ENCODE results near the gene NSMF. TPM values are rescaled to one million over a fixed set of nuclear protein-coding genes. Genes with fewer than 3 reads are reported as not detected.

NSMF gene
- total RNA-seq, 1 donor = 22.4 TPM

DNA sequence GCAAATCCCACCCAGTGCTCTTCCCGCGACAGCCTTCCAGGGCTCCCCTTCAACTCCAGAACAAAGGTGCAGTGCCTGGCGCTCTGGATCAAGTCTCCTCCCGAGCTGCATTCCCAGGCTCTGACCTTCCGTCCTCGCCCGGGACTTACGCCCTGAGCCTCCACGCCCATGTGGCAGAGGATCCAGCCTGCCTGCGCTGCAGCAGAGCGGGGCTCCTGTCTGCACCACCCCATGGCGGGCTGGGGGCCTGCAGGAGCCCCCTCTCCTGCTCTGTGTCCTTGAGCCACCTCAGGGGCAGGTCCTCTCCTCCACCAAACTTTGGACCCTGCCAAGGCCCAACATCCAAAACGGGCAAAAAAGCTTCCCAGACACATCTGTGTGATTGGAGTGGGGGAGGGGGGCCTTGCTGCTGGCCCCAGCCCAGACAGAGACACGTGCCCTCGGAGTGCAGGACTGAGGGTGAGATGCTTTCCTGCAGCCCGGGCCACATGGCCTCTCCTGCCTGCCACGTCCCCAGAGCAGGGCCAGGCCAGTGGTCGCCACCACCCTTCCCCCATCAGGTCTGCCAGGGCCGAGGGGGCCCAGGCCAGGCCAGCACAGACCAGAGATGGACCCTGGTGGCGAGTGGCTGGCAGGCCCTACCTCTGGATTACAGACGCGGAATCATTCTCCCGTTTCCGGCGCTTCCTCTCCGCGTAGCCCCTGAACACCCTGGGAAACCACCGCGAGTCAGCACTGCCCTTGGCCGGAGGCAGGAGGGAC lies 4.4 kb downstream of the NSMF start:
- peak; percentile 82 for DNase-seq (ENCODE audit: insufficient read length, low spot score, missing footprints)
- H3K27ac ChIP-seq (ENCODE audit: low read depth, low read length) = no peak overlapping the region
- H2AFZ ChIP-seq (ENCODE audit: low read length) = no peak overlapping the region

DNA sequence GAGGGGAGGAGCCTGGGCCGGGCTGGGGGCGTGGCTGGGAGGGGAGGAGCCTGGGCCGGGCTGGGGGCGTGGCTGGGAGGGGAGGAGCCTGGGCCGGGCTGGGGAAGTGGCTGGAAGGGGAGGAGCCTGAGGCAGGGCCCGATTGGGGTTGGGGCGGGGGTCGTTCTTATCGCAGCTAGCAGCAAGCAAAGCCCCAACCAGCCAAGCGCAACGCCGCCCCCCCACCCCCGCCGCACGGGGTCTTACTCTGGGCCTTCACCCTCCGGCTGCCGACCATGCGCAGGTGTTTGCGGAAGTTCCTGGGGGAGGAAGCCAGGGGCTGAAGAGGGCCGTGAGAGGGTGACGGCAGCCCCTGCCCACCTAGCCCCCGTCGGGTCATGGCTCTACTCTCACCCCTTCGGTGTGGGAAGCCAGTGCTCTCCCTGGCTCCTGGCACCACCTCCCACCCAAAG lies 5.0 kb downstream of the NSMF start:
- Histone ChIP-seq H3K4me1 (ENCODE audit: insufficient read depth, low read length) (peaks cover 25% of the 10 kb centered on the region), H3K36me3 (ENCODE audit: insufficient read depth, low read length) (peaks cover 23% of the 10 kb centered on the region), H3K4me2 (ENCODE audit: insufficient read depth, low read length) (no peak overlapping the region), H3K9me3 (ENCODE audit: low read depth, low read length) (no peaks in the 10 kb centered on the region), H3K27ac (ENCODE audit: low read depth, low read length) (no peak overlapping the region), H2AFZ (ENCODE audit: low read length) (no peak overlapping the region), H4K20me1 (ENCODE audit: insufficient read depth, low read length) (peaks cover 39% of the 10 kb centered on the region), H3K27me3 (ENCODE audit: insufficient read depth, low read length) (no peaks in the 10 kb centered on the region), H3K79me2 (ENCODE audit: insufficient read depth, low read length) (peaks cover 11% of the 10 kb centered on the region), H3K4me3 (ENCODE audit: insufficient read depth, low read length) (no peak overlapping the region)
- TF ChIP-seq, protein P1, sequence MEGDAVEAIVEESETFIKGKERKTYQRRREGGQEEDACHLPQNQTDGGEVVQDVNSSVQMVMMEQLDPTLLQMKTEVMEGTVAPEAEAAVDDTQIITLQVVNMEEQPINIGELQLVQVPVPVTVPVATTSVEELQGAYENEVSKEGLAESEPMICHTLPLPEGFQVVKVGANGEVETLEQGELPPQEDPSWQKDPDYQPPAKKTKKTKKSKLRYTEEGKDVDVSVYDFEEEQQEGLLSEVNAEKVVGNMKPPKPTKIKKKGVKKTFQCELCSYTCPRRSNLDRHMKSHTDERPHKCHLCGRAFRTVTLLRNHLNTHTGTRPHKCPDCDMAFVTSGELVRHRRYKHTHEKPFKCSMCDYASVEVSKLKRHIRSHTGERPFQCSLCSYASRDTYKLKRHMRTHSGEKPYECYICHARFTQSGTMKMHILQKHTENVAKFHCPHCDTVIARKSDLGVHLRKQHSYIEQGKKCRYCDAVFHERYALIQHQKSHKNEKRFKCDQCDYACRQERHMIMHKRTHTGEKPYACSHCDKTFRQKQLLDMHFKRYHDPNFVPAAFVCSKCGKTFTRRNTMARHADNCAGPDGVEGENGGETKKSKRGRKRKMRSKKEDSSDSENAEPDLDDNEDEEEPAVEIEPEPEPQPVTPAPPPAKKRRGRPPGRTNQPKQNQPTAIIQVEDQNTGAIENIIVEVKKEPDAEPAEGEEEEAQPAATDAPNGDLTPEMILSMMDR (IDR thresholded peaks at IDR 0.05; ENCODE audit: extremely low read depth, low read depth, low read length) = no peak
- DNase-seq (ENCODE audit: insufficient read length, low spot score, missing footprints) = peak; percentile 87

More for the DNA sequence above, 4.4 kb downstream of the NSMF start:
- Histone ChIP-seq H3K4me2 (ENCODE audit: insufficient read depth, low read length) (no peak overlapping the region), H3K4me3 (ENCODE audit: insufficient read depth, low read length) (no peak overlapping the region), H3K79me2 (ENCODE audit: insufficient read depth, low read length) (peaks cover 11% of the 10 kb centered on the region), H3K27me3 (ENCODE audit: insufficient read depth, low read length) (no peaks in the 10 kb centered on the region), H4K20me1 (ENCODE audit: insufficient read depth, low read length) (peaks cover 39% of the 10 kb centered on the region), H3K36me3 (ENCODE audit: insufficient read depth, low read length) (peaks cover 23% of the 10 kb centered on the region), H3K4me1 (ENCODE audit: insufficient read depth, low read length) (peaks cover 30% of the 10 kb centered on the region), H3K9me3 (ENCODE audit: low read depth, low read length) (no peaks in the 10 kb centered on the region)
- TF ChIP-seq, protein P1 (IDR thresholded peaks at IDR 0.05; ENCODE audit: extremely low read depth, low read depth, low read length) = no peak

DNA sequence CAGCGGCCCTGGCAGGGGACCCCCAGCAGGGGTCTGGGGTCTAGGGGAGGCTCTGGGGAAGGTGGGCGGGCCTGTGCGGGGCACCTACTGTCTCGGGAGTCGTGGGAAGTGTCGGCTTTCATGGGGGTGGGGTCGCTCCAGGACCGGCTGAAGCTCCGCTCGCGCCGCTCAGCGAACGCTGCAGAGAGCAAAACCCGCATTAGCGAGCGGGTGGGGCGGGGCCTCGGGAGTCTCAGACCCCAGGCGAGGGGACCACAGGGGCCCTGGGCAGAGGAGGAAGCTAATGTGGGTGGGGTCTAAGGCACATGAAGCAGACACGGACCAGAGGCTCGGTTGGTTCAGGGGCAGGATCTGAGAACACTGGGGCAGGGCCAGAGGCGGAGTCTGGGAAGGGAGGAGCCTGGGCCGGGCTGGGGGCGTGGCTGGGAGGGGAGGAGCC lies 5.5 kb downstream of the NSMF start:
- Histone ChIP-seq H3K27me3 (ENCODE audit: insufficient read depth, low read length) (no peaks in the 10 kb centered on the region), H3K79me2 (ENCODE audit: insufficient read depth, low read length) (peaks cover 9% of the 10 kb centered on the region), H3K36me3 (ENCODE audit: insufficient read depth, low read length) (peaks cover 23% of the 10 kb centered on the region), H2AFZ (ENCODE audit: low read length) (no peak overlapping the region), H3K4me2 (ENCODE audit: insufficient read depth, low read length) (no peak overlapping the region), H3K4me3 (ENCODE audit: insufficient read depth, low read length) (no peak overlapping the region), H3K27ac (ENCODE audit: low read depth, low read length) (no peak overlapping the region), H3K4me1 (ENCODE audit: insufficient read depth, low read length) (peaks cover 25% of the 10 kb centered on the region), H3K9me3 (ENCODE audit: low read depth, low read length) (no peaks in the 10 kb centered on the region), H4K20me1 (ENCODE audit: insufficient read depth, low read length) (peaks cover 39% of the 10 kb centered on the region)
- DNase-seq (ENCODE audit: insufficient read length, low spot score, missing footprints) = peak; percentile 97
- TF ChIP-seq, protein P1 (IDR thresholded peaks at IDR 0.05; ENCODE audit: extremely low read depth, low read depth, low read length) = no peak
